ENCODE results near the gene EIF5AL1.

The EIF5AL1 gene

GRCh38 chr10:79491143-79491835 lies 21.0 kb upstream of the EIF5AL1 start:
- Histone ChIP-seq H3K4me2 (ENCODE audit: insufficient read depth, low read length, poor library complexity, severe bottlenecking) (no peak overlapping the region), H2BK5ac (ENCODE audit: low read length) (no peak overlapping the region), H3K18ac (ENCODE audit: low read length) (peak overlapping the region; percentile 74), H2BK15ac (ENCODE audit: low read length) (no peak overlapping the region), H2BK120ac (ENCODE audit: low read depth, low read length) (no peak overlapping the region), H3K4me1 (ENCODE audit: control insufficient read depth in 2 of 2, insufficient read depth in 1 of 2, low read depth in 1 of 2, low read length in 2 of 2) (peaks cover 0 to 15% of the 10 kb centered on the region in 2 donors), H4K8ac (ENCODE audit: low read depth, low read length) (no peak overlapping the region), H3K27ac (replicated peaks; ENCODE audit: low read length) (no peak overlapping the region), H2BK12ac (ENCODE audit: low read length) (no peak overlapping the region), H3K4ac (ENCODE audit: low read length) (no peak overlapping the region), H3K36me3 (replicated peaks in 1 of 2; ENCODE audit: control insufficient read depth in 2 of 2, insufficient read depth in 2 of 2, low read length in 2 of 2) (no peaks in the 10 kb centered on the region), H2AK5ac (ENCODE audit: low read depth, low read length) (peak overlapping the region; percentile 40), H3K9me3 (replicated peaks in 1 of 2; ENCODE audit: control insufficient read depth in 2 of 2, insufficient read depth in 1 of 2, low read depth in 1 of 2, low read length in 2 of 2) (peaks cover 0 to 2% of the 10 kb centered on the region in 2 donors), H3K79me1 (ENCODE audit: low read depth, low read length) (no peaks in the 10 kb centered on the region), H4K91ac (ENCODE audit: low read depth, low read length, poor library complexity) (no peak overlapping the region), H3K4me3 (ENCODE audit: low read length in 2 of 2) (no peak overlapping the region), H3K9ac (ENCODE audit: low read depth, low read length, poor library complexity) (no peak overlapping the region), H3K14ac (ENCODE audit: low read length) (no peak overlapping the region), H3K23ac (ENCODE audit: low read depth, low read length, poor library complexity) (no peak overlapping the region), H2AFZ (ENCODE audit: low read length) (no peak overlapping the region), H3K27me3 (ENCODE audit: control insufficient read depth in 3 of 3, insufficient read depth in 3 of 3, low read depth in 1 of 3, low read length in 3 of 3) (peaks cover 0 to 22% (median 0%) of the 10 kb centered on the region in 3 experiments)
- WGBS, 2 donors (ENCODE audit: extremely low coverage in 2 of 2, insufficient read length in 2 of 2, insufficient replicate concordance in 1 of 2): no CpG with 5 or more reads among the region's 6 CpGs
- no peak for DNase-seq (ENCODE audit: low spot score)

GRCh38 chr10:79492256-79492655 lies 20.1 kb upstream of the EIF5AL1 start:
- WGBS, 2 donors (ENCODE audit: extremely low coverage in 2 of 2, insufficient read length in 2 of 2, insufficient replicate concordance in 1 of 2): no CpG with 5 or more reads among the region's 6 CpGs
- Histone ChIP-seq H4K91ac (ENCODE audit: low read depth, low read length, poor library complexity) (no peak overlapping the region), H3K18ac (ENCODE audit: low read length) (no peak overlapping the region), H3K14ac (ENCODE audit: low read length) (no peak overlapping the region), H2AK5ac (ENCODE audit: low read depth, low read length) (no peak overlapping the region), H3K79me1 (ENCODE audit: low read depth, low read length) (no peaks in the 10 kb centered on the region), H3K4me3 (ENCODE audit: low read length in 2 of 2) (no peak overlapping the region), H2AFZ (ENCODE audit: low read length) (no peak overlapping the region), H3K27me3 (ENCODE audit: control insufficient read depth in 3 of 3, insufficient read depth in 3 of 3, low read depth in 1 of 3, low read length in 3 of 3) (peaks cover 0 to 22% (median 0%) of the 10 kb centered on the region in 3 experiments), H3K23ac (ENCODE audit: low read depth, low read length, poor library complexity) (no peak overlapping the region), H3K4me2 (ENCODE audit: insufficient read depth, low read length, poor library complexity, severe bottlenecking) (no peak overlapping the region), H3K27ac (replicated peaks; ENCODE audit: low read length) (no peak overlapping the region), H2BK120ac (ENCODE audit: low read depth, low read length) (no peak overlapping the region), H2BK15ac (ENCODE audit: low read length) (no peak overlapping the region), H3K36me3 (replicated peaks in 1 of 2; ENCODE audit: control insufficient read depth in 2 of 2, insufficient read depth in 2 of 2, low read length in 2 of 2) (no peaks in the 10 kb centered on the region), H2BK12ac (ENCODE audit: low read length) (no peak overlapping the region), H3K4ac (ENCODE audit: low read length) (no peak overlapping the region), H3K9me3 (replicated peaks in 1 of 2; ENCODE audit: control insufficient read depth in 2 of 2, insufficient read depth in 1 of 2, low read depth in 1 of 2, low read length in 2 of 2) (peaks cover 0 to 4% of the 10 kb centered on the region in 2 donors), H3K4me1 (ENCODE audit: control insufficient read depth in 2 of 2, insufficient read depth in 1 of 2, low read depth in 1 of 2, low read length in 2 of 2) (peaks cover 0 to 9% of the 10 kb centered on the region in 2 donors), H2BK5ac (ENCODE audit: low read length) (no peak overlapping the region), H3K9ac (ENCODE audit: low read depth, low read length, poor library complexity) (no peak overlapping the region), H4K8ac (ENCODE audit: low read depth, low read length) (no peak overlapping the region)
- no peak for DNase-seq (ENCODE audit: low spot score)

GRCh38 chr10:79492839-79493238 lies 19.5 kb upstream of the EIF5AL1 start:
- H3K4me3 ChIP-seq (ENCODE audit: low read length in 2 of 2): no peak overlapping the region
- no peak overlapping the region for H3K9ac ChIP-seq (ENCODE audit: low read depth, low read length, poor library complexity)
- H3K9me3 ChIP-seq (replicated peaks in 1 of 2; ENCODE audit: control insufficient read depth in 2 of 2, insufficient read depth in 1 of 2, low read depth in 1 of 2, low read length in 2 of 2): peaks cover 0 to 4% of the 10 kb centered on the region in 2 donors
- peaks cover 0 to 22% (median 0%) of the 10 kb centered on the region in 3 experiments for H3K27me3 ChIP-seq (ENCODE audit: control insufficient read depth in 3 of 3, insufficient read depth in 3 of 3, low read depth in 1 of 3, low read length in 3 of 3)
- H4K91ac ChIP-seq (ENCODE audit: low read depth, low read length, poor library complexity): no peak overlapping the region
- no peak overlapping the region for H3K4me2 ChIP-seq (ENCODE audit: insufficient read depth, low read length, poor library complexity, severe bottlenecking)
- no peak overlapping the region for H2BK12ac ChIP-seq (ENCODE audit: low read length)
- no CpG with 5 or more reads among the region's 3 CpGs for WGBS, 2 donors (ENCODE audit: extremely low coverage in 2 of 2, insufficient read length in 2 of 2, insufficient replicate concordance in 1 of 2)
- no peak overlapping the region for H3K27ac ChIP-seq (replicated peaks; ENCODE audit: low read length)
- H2BK120ac ChIP-seq (ENCODE audit: low read depth, low read length): no peak overlapping the region
- no peak overlapping the region for H2AFZ ChIP-seq (ENCODE audit: low read length)
- peaks cover 0 to 9% of the 10 kb centered on the region in 2 donors for H3K4me1 ChIP-seq (ENCODE audit: control insufficient read depth in 2 of 2, insufficient read depth in 1 of 2, low read depth in 1 of 2, low read length in 2 of 2)
- H3K79me1 ChIP-seq (ENCODE audit: low read depth, low read length): no peaks in the 10 kb centered on the region
- no peak overlapping the region for H3K4ac ChIP-seq (ENCODE audit: low read length)
- no peak overlapping the region for H2BK15ac ChIP-seq (ENCODE audit: low read length)
- H2BK5ac ChIP-seq (ENCODE audit: low read length): no peak overlapping the region
- no peak overlapping the region for H3K14ac ChIP-seq (ENCODE audit: low read length)
- no peaks in the 10 kb centered on the region for H3K36me3 ChIP-seq (replicated peaks in 1 of 2; ENCODE audit: control insufficient read depth in 2 of 2, insufficient read depth in 2 of 2, low read length in 2 of 2)
- DNase-seq (ENCODE audit: low spot score): no peak
- no peak overlapping the region for H3K23ac ChIP-seq (ENCODE audit: low read depth, low read length, poor library complexity)
- H2AK5ac ChIP-seq (ENCODE audit: low read depth, low read length): no peak overlapping the region
- no peak overlapping the region for H4K8ac ChIP-seq (ENCODE audit: low read depth, low read length)
- H3K18ac ChIP-seq (ENCODE audit: low read length): no peak overlapping the region

- Histone ChIP-seq H2BK12ac (ENCODE audit: low read length) (no peak overlapping the region), H2BK120ac (ENCODE audit: low read depth, low read length) (no peak overlapping the region), H3K23ac (ENCODE audit: low read depth, low read length, poor library complexity) (no peak overlapping the region), H3K4me1 (ENCODE audit: control insufficient read depth in 2 of 2, insufficient read depth in 1 of 2, low read depth in 1 of 2, low read length in 2 of 2) (peaks cover 0 to 4% of the 10 kb centered on the region in 2 donors), H3K14ac (ENCODE audit: low read length) (no peak overlapping the region), H3K4me3 (ENCODE audit: low read length in 2 of 2) (no peak overlapping the region), H4K8ac (ENCODE audit: low read depth, low read length) (no peak overlapping the region), H3K9me3 (replicated peaks in 1 of 2; ENCODE audit: control insufficient read depth in 2 of 2, insufficient read depth in 1 of 2, low read depth in 1 of 2, low read length in 2 of 2) (peaks cover 0 to 4% of the 10 kb centered on the region in 2 donors), H3K27ac (replicated peaks; ENCODE audit: low read length) (no peak overlapping the region), H3K18ac (ENCODE audit: low read length) (no peak overlapping the region), H2AFZ (ENCODE audit: low read length) (no peak overlapping the region), H3K4ac (ENCODE audit: low read length) (no peak overlapping the region), H3K36me3 (replicated peaks in 1 of 2; ENCODE audit: control insufficient read depth in 2 of 2, insufficient read depth in 2 of 2, low read length in 2 of 2) (no peaks in the 10 kb centered on the region), H2BK5ac (ENCODE audit: low read length) (no peak overlapping the region), H2BK15ac (ENCODE audit: low read length) (no peak overlapping the region), H3K79me1 (ENCODE audit: low read depth, low read length) (no peaks in the 10 kb centered on the region), H3K9ac (ENCODE audit: low read depth, low read length, poor library complexity) (no peak overlapping the region), H3K27me3 (ENCODE audit: control insufficient read depth in 3 of 3, insufficient read depth in 3 of 3, low read depth in 1 of 3, low read length in 3 of 3) (peaks cover 0 to 22% (median 0%) of the 10 kb centered on the region in 3 experiments), H4K91ac (ENCODE audit: low read depth, low read length, poor library complexity) (no peak overlapping the region), H2AK5ac (ENCODE audit: low read depth, low read length) (no peak overlapping the region), H3K4me2 (ENCODE audit: insufficient read depth, low read length, poor library complexity, severe bottlenecking) (no peak overlapping the region)
- DNase-seq (ENCODE audit: low spot score): no peak
- no CpG with 5 or more reads among the region's 1 CpG for WGBS, 2 donors (ENCODE audit: extremely low coverage in 2 of 2, insufficient read length in 2 of 2, insufficient replicate concordance in 1 of 2)
Measured at GRCh38 chr10:79493806-79494205, 18.5 kb upstream of the EIF5AL1 start.
